Mesothelial cell of epicardium (in vitro differentiated cells): ENCODE measurements around the gene CUL2. TPM values are rescaled to one million over a fixed set of nuclear protein-coding genes. Genes with fewer than 3 reads are reported as not detected.
A peak's percentile ranks its signal among the peaks of the same experiment; 100 is the strongest.

Experiments used
- DNase-seq, 2 experiments: peaks; one replicate each; pipeline ENCODE4 v3.0.0; 2021; ENCODE audit warnings: low spot score in 2 of 2; ENCODE audit not compliant: unreplicated experiment in 2 of 2
- H3K27ac Mint-ChIP-seq: 2 replicates; pipeline ENCODE4 v1.8.0; 2021; ENCODE audit warnings: mixed read lengths
- H3K27me3 Mint-ChIP-seq: 2 replicates; pipeline ENCODE4 v1.8.0; 2021; ENCODE audit warnings: low read depth, mixed read lengths
- H3K36me3 Mint-ChIP-seq: 2 replicates; pipeline ENCODE4 v1.8.0; 2021; ENCODE audit warnings: mixed read lengths
- H3K4me1 Mint-ChIP-seq: 2 replicates; pipeline ENCODE4 v1.8.0; 2021; ENCODE audit warnings: mixed read lengths
- H3K4me3 Mint-ChIP-seq: 2 replicates; pipeline ENCODE4 v1.8.0; 2021; ENCODE audit warnings: mild to moderate bottlenecking, moderate library complexity, mixed read lengths
- H3K9me3 Mint-ChIP-seq: 2 replicates; pipeline ENCODE4 v1.8.0; 2021; ENCODE audit warnings: mixed read lengths
- CTCF ChIP-seq: fragments of 200-600 bp; sonication (generic); IDR thresholded peaks from one replicate; pipeline ENCODE4 v1.5.0; 2021; ENCODE audit warnings: antibody characterized with exemption; ENCODE audit not compliant: unreplicated experiment
- total RNA-seq: library from RNA; stranded (reverse); gene quantifications from 3 replicates; pipeline ENCODE4 v1.2.1, GENCODE V29; 2021

Gene CUL2
- total RNA-seq: 31.4 to 36.3 TPM (median 33.7 TPM) in 3 replicates

GRCh38 chr10:35090162-35090954, at the start of gene CUL2:
Gene CUL2, minus strand, starts transcription at chr10:35090341. Its CDS starts 19,024 bp downstream, at chr10:35071317.
- Mint-ChIP-seq H3K4me3 (peak within 1 kb of the TSS; percentile 96), H3K9me3 (no peaks in the 10 kb centered on the region)

GRCh38 chr10:35136263-35136815, 46.2 kb upstream of the CUL2 start:
- Mint-ChIP-seq H3K4me3 (no peak overlapping the region), H3K4me1 (peaks cover 7% of the 10 kb centered on the region), H3K36me3 (no peaks in the 10 kb centered on the region), H3K27me3 (no peaks in the 10 kb centered on the region), H3K9me3 (no peaks in the 10 kb centered on the region), H3K27ac (no peak overlapping the region)
- DNase-seq: no peak
- no peak for TF ChIP-seq CTCF

More at GRCh38 chr10:35090162-35090954, at the start of gene CUL2:
- Mint-ChIP-seq H3K4me1 (peaks cover 24% of the 10 kb centered on the region), H3K36me3 (peaks cover 11% of the 10 kb centered on the region), H3K27me3 (no peaks in the 10 kb centered on the region), H3K27ac (peak within 1 kb of the TSS; percentile 96)
- no peak for TF ChIP-seq CTCF
- peak; percentile 74 to 93 for DNase-seq

GRCh38 chr10:35135861-35136260, 45.7 kb upstream of the CUL2 start:
- no peak for DNase-seq
- H3K9me3 Mint-ChIP-seq: no peaks in the 10 kb centered on the region
- no peak overlapping the region for H3K4me3 Mint-ChIP-seq
- no peak overlapping the region for H3K27ac Mint-ChIP-seq
- TF ChIP-seq CTCF: no peak
- peaks cover 9% of the 10 kb centered on the region for H3K4me1 Mint-ChIP-seq
- H3K27me3 Mint-ChIP-seq: no peaks in the 10 kb centered on the region
- no peaks in the 10 kb centered on the region for H3K36me3 Mint-ChIP-seq

- no peaks in the 10 kb centered on the region for H3K36me3 Mint-ChIP-seq
- H3K27ac Mint-ChIP-seq: no peak overlapping the region
- H3K9me3 Mint-ChIP-seq: no peaks in the 10 kb centered on the region
- H3K4me3 Mint-ChIP-seq: no peak overlapping the region
- no peak for TF ChIP-seq CTCF
- H3K4me1 Mint-ChIP-seq: peaks cover 26% of the 10 kb centered on the region
- H3K27me3 Mint-ChIP-seq: no peaks in the 10 kb centered on the region
- no peak for DNase-seq
Measured at GRCh38 chr10:35133586-35133985, 43.4 kb upstream of the CUL2 start.

- no peak for TF ChIP-seq CTCF
- Mint-ChIP-seq H3K9me3 (no peaks in the 10 kb centered on the region), H3K36me3 (no peaks in the 10 kb centered on the region), H3K4me1 (peaks cover 31% of the 10 kb centered on the region), H3K4me3 (no peak overlapping the region), H3K27me3 (no peaks in the 10 kb centered on the region), H3K27ac (peak overlapping the region; percentile 54)
- no peak for DNase-seq
Measured at GRCh38 chr10:35132727-35133126, 42.6 kb upstream of the CUL2 start.
